HG03095 (cell line): ENCODE measurements around the gene DHX16.
"Not testable (repeated sequence)": the region's sequence is repeated elsewhere in the genome, so short reads cannot be mapped to it uniquely, and the experiment has no call there.

Experiments
- ATAC-seq: cut with Tn5 transposase; IDR thresholded peaks from one replicate; pipeline ENCODE4 v1.9.1; 2021; ENCODE audit warnings: moderate library complexity; ENCODE audit not compliant: unreplicated experiment

The DHX16 gene

GRCh38 chr6:30672445-30673253 lies at the start of gene DHX16:
DHX16 (minus strand) TSS chr6:30673006; CDS start chr6:30672841, 165 bp downstream.
- ATAC-seq, result peak; percentile 55

DNA sequence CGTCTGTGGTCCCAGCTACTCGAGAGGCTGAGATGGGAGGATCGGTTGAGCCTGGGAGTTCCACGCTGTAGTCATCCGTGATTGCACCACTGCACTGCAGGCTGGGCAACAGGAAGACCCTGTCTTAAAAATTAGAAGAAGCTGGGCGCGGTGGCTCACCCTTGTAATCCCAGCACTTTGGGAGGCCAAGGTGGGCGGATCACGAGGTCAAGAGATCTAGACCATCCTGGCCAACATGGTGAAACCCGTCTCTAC lies 49.1 kb upstream of the DHX16 start:
- not testable (repeated sequence) for ATAC-seq

DNA sequence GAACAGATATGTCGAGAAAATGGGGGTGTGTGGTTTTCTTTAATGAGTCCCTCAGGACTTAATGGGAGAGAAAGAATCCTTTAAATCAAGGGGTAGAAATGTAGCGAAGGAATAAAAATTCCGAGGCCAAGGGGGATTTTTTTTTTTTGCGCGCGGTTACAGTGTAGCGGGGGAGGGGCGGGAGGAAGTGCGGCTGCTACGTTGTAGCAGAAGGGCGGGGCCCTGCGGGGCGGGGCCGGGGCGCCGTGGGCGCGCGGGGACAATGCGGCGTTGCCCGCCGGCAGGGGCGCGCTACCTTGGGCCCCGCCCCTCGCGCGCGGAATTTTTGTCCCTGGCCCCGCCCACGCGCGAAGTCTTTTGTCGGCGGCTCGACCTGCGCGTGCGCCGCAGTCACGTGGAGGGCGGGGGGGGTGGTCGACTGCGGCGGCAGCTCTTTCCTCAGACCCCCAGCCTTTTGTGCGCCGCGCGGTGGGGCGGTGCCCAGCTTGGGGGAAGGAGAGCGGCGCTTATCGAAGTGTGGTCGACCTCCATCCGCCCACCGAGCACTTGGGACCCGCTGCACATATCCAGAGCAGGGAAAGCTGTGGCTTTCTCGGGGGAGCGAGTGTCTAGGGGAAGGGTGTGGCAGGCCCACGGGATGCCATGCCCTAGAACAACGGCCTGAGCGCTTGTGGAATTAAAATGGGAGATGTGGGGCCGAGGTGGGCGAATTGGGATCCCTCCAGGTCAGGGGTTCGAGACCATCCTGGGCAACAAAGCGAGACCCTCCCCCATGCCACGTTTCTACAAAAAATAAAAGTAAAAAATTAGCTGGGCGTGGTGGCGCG lies 48.6 kb upstream of the DHX16 start:
- no peak for ATAC-seq

- ATAC-seq, result no peak
Observed at GRCh38 chr6:30720738-30721197, 48.0 kb upstream of the DHX16 start.

- ATAC-seq, result peak; percentile 40
Observed at GRCh38 chr6:30719791-30720737, 47.3 kb upstream of the DHX16 start, which contains the start of gene TUBB. TUBB (plus strand) TSS chr6:30720352; CDS start chr6:30720507, 155 bp downstream.

DNA sequence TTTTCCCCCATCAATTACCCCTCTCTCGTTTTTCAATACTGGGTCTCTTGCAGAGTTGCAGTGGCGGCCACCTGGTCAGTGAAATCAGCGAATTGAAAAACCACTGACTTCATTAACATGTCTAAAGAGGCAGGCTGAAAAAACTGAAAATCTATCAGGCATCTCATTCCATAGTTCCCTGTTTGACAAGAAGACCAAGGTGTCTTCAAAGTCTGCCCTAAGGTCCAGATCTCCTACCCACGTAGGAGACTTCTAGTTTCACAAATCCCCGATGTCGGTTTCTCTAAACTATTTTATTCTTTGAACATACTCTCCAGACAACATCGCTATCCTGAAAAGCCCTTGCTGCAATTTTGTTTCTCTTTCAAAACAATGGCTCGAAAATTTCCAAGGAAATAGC lies 46.5 kb upstream of the DHX16 start:
- ATAC-seq, result no peak

DNA sequence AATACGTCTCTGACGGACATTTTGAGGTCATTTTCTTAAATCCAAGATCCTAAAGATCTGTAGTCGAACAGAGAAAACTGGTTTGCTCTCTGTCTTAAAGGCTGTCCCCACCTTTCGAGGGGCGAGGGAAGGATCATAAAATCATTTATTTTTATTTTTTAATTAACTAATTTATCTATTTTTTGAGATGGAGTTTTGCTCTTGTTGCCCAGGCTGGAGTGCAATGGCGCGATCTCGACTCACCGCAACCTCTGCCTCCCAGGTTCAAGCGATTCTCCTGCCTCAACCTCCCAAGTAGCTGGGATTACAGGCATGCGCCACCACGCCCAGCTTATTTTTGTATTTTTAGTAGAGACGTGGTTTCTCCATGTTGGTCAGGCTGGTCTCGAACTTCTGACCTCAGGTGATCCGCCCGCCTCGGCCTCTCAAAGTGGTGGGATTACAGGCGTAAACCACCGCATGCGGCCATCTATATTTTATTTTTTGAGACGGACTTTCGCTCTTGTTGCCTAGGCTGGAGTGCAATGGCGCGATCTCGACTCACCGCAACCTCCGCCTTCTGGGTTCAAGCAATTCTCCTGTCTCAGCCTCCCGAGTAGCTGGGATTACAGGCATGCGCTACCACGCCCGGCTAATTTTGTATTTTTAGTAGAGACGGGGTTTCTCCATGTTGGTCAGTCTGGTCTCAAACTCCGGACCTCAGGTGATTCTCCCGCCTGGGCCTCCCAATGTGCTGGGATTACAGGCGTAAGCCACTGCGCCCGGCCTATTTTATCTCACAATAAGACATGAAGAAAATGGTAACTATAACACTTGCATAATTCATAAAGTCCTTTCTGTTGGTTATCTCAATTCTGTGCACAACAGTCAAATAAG lies 45.3 kb upstream of the DHX16 start:
- ATAC-seq, result not testable (repeated sequence)

DNA sequence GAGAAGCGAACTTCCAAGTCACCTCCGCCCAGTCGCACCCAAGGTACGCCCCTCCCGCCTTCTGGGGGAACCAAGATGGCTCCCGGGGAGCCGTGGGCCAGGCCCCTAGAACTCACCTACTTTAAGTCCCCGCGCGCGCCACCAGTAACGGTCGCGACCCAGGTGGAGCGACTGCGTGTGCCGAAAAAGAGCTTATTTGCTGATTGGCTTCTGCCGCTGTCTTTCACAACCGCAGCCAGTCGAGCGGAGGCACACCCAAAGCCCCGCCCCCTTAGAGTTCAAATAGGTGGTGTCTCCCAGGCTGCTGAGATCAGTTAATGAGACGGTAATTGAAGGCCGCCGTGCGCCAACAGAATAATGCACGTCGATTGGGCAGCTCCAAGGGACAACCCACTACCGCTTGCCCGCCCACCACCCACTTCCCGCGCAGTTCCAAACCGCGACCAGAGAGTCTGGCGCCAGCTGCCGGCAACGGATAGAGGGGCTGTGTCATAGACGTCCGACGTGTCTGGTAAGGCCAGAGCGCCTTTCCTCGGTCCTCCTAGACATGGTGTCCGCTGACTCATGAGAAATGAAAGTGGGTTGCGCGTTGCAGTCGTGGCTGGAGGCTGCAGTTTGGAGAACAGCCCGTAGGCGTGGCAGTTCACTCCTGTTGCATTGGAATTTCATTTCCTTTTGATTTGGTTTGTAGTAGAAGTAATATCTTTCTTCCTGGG lies 44.5 kb upstream of the DHX16 start, which contains the start of gene MDC1:
MDC1 (minus strand) TSS at position 153 of the 716 bp plus-strand sequence. CDS start 2,106 bp downstream, outside the sequence.
- ATAC-seq, result peak; percentile 67

DNA sequence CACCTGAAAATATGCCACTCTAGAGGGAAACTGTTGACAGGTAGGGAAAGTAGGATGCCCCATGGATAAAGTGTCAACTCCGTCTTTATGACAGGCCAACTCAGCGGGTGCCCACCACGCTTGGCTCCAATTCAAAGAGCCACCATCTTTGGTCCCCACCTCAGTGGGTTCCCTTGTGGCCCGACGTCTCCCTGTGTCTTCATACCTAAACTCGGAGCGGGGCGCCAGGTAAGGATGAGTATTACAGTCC lies 44.0 kb upstream of the DHX16 start:
- ATAC-seq, result no peak

DNA sequence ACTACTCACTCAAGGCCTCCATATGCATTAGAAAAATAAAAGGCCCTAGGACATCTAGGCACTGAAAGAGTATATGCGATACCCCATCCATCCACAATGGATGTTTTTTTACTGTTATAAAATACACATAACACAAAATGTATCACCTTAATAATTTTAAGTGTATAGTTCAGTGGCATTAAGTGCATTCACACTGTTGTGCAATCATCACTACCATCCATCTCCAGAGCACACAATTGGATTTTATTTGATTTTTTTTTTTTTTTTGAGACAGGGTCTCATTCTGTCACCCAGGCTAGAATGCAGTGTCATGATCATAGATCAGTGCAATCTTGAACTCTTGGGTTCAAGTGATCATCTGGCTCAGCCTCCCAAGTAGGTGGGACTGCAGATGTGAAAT lies 41.5 kb upstream of the DHX16 start:
- no peak for ATAC-seq

- no peak for ATAC-seq
Observed at GRCh38 chr6:30712441-30712945, 39.7 kb upstream of the DHX16 start.

DNA sequence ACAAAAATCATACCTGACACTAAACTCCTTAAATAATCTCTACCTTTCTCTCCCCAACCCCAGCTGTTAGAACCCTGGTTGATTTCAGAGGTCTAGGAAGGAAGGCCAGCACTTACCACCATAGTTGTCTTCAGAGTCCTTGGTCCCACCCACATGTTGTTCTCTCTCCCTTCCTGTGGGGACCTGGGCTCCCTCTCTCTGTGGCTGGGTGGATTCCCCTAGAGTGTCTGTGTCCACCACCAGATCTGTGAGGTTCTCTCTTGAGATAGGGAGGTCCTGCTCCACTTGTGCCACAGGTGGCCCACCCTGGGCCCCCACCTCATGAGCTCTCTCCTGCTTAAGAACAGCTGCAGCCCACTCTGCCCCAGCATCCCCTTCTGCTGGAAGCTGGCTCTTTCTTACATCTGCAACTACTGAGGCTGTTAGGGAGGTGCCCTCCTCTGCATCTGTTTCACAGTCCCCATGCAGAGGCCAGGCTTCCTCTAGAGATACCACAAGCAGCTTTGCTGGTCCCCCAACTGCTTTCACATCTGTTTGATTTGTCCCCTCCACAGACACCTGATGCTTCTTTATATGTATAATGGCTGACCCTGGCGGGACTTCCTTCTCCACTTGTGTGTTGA lies 39.1 kb upstream of the DHX16 start:
- ATAC-seq, result no peak

DNA sequence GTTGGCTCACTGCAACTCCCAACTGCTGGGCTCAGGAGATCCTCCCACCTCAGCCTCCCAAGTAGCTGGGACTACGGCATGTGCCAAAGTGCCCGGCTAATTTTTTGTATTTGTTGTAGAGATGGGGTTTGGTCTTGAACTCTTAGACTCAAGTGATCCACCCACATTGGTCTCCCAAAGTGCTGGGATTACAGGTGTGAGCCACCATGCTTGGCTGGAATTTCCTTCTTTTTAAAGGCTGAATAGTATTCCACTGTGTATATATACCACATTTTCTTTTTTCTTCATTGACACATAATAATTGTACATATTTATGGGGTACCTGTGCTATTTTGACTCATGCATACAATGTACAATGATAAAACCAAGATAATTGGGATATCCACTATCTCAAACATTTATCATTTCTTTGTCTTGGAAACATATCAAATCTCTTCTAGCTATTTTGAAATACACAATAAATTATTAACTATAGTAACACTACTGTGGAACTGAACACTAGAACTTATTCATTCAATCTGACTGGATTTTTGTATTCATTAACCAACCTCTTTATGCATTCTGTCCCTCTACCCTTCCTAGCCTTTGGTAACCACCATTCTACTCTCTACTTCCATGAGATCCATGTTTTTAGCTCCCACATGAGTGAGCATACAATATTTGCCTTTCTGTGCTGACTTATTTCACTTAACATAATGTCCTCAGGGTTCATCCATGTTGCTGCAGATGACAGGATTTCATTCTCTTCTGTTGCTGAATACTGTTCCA lies 36.5 kb upstream of the DHX16 start:
- no peak for ATAC-seq

DNA sequence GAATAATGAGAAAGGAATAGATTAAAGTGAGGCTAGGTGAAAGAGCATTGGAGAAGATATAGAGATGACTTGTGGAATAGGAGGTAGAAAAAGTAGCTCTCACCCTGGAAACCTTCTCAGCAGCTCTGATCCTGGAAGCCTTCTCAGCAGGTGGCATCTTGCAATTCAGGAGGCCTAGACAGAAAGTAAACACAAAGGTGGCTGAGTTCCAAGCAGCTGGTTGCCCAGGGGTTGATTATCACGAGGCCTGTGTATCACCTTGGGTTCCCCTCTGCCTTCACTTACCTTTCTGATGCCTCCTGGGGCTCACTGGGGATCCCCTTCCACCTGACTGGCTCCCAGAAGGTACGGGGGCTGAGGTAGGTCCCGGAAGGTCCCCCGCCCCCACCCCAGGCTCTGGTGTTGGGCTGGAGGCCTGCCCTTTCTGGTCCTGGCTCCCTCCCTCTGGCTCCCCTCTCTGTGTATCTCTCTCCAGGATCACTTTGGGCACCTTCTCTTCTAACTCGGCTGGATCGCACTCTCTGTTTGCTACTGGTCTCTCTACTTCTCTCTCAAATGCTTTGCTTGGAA lies 34.6 kb upstream of the DHX16 start:
- no peak for ATAC-seq

GRCh38 chr6:30705620-30706019 lies 32.8 kb upstream of the DHX16 start:
- ATAC-seq, result no peak

GRCh38 chr6:30703821-30704220 lies 31.0 kb upstream of the DHX16 start:
- no peak for ATAC-seq

DNA sequence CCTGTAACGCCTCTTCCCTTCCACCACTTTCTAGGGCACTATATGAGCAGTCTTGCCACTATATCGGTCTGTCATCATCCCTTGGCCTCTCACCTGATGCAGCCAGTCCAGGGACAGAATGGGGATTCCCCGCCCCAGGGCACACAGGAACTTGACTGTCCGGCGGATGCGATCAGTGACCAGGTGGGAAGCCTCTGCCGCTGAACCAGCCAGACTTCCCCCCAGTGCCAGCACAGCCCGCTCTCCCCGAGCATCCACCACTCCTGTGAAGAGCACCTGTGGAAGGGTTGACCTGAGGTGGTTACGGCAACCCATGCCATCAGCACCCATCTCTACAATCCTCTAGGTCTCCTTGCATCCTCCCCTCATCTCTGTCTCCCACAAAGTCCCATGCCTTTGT lies 30.2 kb upstream of the DHX16 start:
- ATAC-seq, result no peak

DNA sequence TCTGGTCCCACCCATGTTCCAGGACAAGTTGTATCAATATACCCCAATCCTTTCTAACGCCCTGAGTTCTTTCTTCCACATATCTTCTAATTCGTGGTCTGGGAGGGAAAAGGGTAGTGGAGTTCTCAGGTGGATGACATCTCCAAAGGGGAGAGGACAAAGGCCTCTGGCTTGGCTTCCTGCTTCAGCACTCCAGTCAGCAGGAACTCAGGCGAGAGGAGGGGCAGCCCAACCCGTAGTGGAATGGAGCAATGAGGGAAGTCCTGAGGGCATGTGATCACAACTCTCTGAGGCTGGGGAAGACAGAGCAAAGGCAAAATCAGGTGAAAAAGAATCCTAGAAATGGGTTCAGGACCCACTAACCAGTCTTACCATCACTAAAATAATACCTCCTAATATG lies 27.5 kb upstream of the DHX16 start:
- ATAC-seq, result no peak
